Fibroblast of skin of left biceps (primary cell): Measurements from ENCODE around the gene MTLN.
"Not testable (repeated sequence)": the region's sequence is repeated elsewhere in the genome, so short reads cannot be mapped to it uniquely, and the experiment has no call there.

Experiments used
- DNase-seq, 2 experiments: peaks; one replicate each; pipeline ENCODE4 v3.0.0-alpha.2; 2013; ENCODE audit warnings: low read depth in 2 of 2

Gene MTLN

DNA sequence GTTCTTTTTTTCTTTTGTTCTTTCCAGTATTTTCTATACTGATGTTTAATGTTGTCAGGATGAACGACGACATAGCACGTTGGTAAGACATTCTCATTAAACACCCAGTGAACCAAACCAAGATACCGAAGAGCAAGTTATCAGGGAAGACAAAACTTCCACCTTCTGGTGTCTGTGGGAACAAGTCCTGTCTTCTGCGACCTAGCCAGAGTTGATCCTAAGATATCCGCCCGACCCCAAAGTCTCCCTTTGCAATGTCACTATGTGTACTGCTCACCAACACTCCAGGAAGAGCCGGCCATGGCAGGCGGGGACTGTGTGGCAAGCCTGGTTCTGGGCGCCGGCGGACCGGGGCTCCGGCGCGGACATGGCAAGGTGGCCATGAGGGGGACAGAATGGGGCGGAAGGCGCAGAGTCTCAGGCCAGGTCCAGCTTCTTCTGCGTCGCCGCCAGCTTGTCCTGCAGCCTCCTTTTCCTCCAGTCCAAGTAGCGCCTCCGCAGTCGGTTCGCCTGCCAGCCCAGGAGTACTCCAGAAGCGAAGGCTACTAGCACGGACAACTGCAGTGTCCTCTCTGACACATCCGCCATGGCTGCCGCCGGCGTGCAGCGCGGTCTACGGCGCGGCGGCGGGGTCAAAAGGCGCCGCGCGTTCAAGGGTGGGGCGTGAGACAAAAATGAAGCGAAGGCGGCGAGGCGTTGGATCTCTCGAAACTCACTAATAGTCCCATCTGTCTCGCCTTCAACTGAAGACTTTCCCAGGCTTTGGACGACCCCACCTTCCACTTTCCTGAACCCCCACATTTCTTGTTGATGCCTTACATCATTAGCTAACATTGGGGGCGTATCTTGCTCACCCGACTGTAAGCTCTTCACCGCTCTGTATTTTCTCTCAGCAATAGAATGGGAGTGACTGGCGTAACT is at the start of gene MTLN:
TSS of gene MTLN (minus strand) at position 610 of the 921 bp plus-strand sequence. CDS start at position 588, 22 bp downstream.
- peak; percentile 13 to 24 for DNase-seq

DNA sequence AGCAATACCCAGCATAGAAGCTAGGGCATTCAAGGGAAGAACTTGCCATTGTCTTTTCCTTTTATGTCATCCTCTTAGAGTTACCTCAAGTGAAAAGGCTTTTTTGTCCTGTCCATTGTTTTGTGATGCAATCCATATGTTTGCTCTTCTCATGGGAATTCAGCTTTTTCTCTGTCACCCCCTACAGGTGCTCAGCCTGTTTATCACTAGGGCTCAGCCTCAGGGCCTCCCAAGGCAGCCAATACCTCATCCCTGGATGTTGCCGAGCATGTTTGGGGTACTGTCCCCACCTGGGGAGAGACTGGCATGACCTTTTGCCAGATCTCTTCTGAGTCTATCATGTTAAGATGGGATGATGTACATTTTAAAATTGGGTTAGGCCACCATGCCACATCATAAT is 49.6 kb upstream of the MTLN start:
- DNase-seq = not testable (repeated sequence)

- not testable (repeated sequence) for DNase-seq
Observed at GRCh38 chr2:110248081-110248795, 35.9 kb upstream of the MTLN start.

GRCh38 chr2:110245488-110246435 is 33.4 kb upstream of the MTLN start:
- not testable (repeated sequence) for DNase-seq

DNA sequence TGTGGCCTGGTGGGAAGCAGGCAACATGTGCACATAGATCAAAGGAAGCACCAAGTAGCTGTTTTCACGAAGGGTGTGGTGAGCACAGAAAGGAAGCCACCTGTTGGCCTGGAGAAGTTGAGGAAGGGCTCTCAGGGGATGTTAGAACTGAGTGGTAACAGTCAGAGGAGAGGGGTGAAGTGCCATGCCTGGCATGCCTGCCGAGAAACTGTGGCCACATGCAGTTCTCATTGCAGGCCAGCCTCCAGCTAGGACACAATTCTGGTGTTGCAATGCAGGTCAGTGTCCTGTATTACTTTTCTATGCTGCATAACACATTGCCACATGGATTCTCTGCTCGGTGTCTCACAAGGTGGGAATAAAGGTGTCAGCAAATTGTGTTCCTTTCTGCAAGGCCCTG is 30.9 kb upstream of the MTLN start:
- DNase-seq = not testable (repeated sequence)

DNA sequence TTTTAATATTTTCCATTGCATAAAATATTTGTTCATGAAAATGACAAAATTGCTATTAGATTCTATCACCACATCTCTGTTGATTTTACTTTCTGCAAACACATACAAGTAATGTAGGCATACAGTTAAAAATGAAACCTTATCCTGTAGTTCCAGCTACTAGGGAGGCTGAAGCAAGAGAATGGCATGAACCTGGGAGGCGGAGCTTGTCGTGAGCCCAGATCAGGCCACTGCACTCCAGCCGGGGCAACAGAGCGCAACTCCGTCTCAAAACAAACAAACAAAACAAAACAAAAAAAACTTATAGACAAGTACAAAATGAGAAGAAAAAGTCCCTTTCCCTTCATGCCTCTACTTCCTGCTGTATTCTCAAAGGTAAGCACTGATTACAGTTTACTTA is 22.2 kb upstream of the MTLN start:
- not testable (repeated sequence) for DNase-seq

DNA sequence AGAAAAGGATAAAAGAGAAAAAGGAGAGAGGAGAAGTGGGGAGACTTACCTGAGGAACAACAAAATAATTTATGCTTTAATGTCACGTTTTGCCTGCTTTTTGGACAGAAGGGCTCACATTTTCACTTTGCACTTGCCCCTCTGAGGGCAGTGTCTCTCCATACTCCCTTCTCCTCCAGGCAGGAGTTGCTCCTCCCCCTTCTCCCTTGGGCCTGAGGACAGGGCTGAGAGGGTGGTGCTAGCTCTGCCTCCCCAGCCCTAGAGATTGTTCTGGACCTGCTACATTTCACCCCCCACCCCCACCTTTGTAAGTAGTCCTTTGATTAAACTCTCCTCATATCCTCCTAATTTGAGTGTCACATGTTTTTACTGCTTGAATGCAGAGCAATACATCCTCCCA is 17.5 kb upstream of the MTLN start:
- DNase-seq = not testable (repeated sequence)

GRCh38 chr2:110222626-110223025 is 10.3 kb upstream of the MTLN start:
- DNase-seq = not testable (repeated sequence)

DNA sequence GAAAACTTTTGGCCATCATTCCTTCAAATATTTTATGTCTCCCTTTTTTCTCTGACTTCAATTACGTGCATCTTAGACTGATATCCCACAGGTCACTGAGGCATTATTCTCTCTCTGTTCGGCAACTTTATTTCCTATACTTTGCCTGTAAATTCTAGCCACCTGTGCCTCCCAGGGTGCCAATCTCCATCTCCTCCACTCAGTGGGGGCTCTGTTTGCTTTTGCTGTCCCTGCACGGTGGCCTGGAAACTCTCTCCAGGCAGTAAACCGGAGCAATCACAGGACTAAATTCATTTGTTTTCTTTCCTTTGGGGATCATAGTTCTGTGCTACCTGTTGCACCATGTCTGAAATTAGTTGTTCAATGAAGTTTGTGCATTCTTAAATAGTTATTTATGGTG is 9.6 kb upstream of the MTLN start:
- DNase-seq = no peak

DNA sequence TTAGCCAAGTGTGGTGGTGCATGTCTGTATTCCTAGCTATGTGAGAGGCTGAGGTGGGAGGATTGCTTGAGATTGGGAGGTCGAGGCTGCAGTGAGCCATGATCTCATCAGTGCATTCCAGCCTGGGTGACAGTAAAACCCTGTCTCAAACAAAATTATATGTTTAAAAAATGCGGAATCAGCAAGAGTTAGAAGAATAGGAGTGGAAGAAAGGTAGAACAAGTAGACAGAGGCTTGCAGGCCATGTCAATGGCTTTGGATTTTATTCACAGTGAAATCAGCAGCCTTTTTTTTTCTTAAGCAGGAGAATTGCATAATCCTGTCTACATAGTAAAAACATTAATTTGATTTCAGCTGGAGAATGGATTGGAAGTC is 7.8 kb upstream of the MTLN start:
- no peak for DNase-seq

- peak; percentile 38 to 40 for DNase-seq
Observed at GRCh38 chr2:110219496-110220189, 7.3 kb upstream of the MTLN start.

DNA sequence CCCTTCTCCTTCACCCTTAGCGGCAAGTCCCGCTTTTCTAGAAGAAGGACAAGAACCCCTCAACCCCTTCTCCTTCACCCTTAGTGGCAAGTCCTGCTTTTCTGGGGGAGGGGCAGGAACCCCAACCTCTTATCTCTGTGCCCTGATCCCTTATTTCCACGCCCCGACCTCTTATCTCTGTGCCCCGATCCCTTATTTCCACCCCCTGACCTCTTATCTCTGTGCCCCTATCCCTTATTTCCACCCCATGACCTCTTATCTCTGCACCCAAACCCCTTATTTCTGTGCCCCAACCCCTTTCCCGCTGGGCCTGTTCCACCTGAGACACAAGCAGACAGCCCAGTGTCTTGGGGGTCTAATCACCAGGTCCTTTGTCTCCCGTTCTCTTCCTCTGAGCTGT is 6.5 kb upstream of the MTLN start:
- not testable (repeated sequence) for DNase-seq

DNA sequence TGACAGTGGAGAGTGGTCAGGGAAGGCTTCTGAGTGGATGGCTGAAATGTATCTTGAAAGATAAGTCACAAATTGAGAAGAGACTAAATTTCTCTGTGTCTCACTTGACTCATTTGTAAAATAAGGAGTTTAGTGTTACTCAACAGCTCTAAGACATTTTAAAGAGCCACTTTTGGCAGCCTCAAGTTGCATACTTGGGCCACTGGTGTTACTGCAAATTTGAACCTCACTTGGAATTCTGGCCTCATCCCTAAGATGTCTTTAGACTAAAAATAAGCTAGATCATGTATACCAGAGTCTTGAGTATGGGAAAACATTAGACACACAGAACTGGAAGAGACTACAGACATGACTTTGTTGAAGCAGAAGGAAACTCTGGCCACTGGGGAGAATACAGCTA is 4.5 kb upstream of the MTLN start:
- DNase-seq = no peak

- no peak for DNase-seq
Observed at GRCh38 chr2:110216199-110216598, 3.9 kb upstream of the MTLN start.

GRCh38 chr2:110215566-110216158 is 3.3 kb upstream of the MTLN start:
- DNase-seq = no peak

DNA sequence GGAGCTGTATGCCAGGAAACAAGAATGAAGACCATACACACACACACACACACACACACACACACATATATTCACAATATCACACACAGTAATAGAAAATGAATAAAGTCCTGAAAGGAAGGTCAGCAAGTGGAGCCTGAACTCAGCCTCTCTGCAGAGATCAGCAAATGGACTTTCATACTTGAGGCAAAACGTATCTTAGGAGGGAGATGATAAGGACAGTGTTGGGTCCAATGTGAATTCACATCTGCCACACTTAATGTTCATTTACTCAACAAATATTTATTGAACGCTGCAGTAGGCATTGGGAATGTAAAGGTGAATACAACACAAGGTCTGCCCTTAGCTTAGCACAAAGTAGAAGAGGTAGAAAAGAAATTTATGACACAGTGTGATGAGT is 2.7 kb upstream of the MTLN start:
- DNase-seq = no peak

DNA sequence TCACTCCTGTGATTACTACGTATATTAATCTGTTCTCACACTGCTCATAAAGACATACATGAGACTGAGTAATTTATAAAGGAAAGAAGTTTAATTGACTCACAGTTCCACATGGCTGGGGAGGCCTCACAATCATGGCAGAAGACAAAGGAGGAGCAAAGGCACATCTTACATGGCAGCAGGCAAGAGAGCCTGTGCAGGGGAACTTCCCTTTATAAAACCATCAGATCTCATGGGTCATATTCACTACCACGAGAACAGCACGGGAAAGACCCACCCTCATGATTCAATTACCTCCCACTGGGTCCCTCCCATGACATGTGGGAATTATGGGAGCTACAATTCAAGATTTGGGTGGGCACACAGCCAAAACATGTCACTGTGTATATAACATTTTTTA is 1.2 kb upstream of the MTLN start:
- DNase-seq = not testable (repeated sequence)

DNA sequence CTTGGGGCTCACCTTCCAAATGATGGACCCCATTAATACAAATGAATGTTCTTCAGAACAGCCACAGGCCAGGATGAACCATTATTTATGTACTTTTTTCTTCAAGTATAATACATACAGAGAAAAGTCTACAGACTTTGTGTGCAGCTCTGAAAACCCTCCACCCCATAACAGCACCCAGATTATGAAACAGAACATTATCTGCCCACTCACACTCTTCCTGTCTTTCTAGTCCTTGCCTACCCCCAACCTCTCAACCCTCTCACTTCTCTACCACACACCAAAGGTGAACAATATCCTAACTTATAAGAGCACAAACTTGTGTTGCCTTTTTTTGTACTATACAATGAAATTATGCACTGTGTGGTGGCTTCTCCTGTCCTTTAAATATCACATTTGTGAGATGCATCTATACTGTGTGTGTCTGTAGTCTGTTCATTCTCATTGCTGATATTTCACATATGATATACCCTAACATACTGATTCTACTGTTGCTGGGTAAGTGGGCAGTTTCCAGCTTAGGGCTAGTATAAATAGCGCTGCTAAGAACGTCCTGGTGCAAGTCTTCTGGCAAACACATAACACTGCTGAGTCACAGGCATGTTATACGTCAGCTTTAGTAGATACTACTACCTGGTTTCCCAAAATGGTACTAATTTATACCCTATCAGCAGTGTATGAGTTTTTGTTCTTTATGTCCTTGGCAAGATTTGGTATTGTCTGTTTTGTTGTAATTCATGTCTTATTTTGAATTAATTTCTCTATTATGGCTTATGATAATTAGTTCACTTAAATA is 6.5 kb downstream of the MTLN start:
- no peak for DNase-seq

GRCh38 chr2:110204408-110205385 is 7.7 kb downstream of the MTLN start, which contains the start of gene NPHP1:
Gene NPHP1, minus strand, starts transcription at chr2:110205013. Its CDS starts 45 bp downstream, at chr2:110204968.
- DNase-seq = peak; percentile 43 to 49
